ENCODE measurements around the gene FGF21. TPM values are rescaled to one million over a fixed set of nuclear protein-coding genes. Genes with fewer than 3 reads are reported as not detected.

Gene FGF21
- total RNA-seq, 4 donors from 2014 or later: not detected

DNA sequence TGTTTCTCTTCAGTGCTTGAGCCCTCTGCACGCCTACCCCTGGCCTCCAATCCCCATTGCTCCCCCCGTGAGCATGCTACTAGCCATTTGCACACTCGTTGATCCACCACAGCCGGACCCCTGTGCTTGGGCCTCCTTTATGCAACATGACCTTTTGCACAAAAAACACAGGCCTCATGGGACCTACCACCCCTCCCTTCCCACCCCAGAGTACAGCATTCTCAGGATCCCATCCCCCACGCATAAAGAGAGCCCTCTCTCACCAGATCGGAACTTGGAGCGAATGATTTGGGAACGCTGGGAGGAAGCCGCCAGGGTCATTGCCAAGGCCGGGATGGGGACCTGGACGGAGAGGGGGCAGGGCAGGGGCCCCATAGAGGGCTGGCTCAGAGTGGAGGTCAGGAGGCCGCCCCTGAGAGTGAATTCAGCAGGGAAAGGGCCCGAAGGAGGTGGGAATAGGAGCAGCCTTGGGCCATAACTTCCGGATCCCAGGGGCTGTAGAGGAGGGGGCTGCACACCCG is 36.6 kb upstream of the FGF21 start:
- WGBS: 54% methylated on average over 14 of the region's 15 CpGs
- peak overlapping the region; percentile 87 to 94 (median 88) for H3K27ac ChIP-seq (replicated peaks in 1 of 4)
- H3K4me1 ChIP-seq: peaks cover 52 to 64% (median 63%) of the 10 kb centered on the region in 4 donors
- intact Hi-C loops (cut with DNase I): no loop called here
- H3K27me3 ChIP-seq: no peaks in the 10 kb centered on the region
- H3K36me3 ChIP-seq: peaks cover 0 to 25% (median 5%) of the 10 kb centered on the region in 4 donors
- no peak for DNase-seq (ENCODE audit: extremely low spot score)
- no peak overlapping the region for H3K4me3 ChIP-seq
- TF ChIP-seq EP300 (IDR thresholded peaks at IDR 0.05): no peak
- TF ChIP-seq, protein P1, sequence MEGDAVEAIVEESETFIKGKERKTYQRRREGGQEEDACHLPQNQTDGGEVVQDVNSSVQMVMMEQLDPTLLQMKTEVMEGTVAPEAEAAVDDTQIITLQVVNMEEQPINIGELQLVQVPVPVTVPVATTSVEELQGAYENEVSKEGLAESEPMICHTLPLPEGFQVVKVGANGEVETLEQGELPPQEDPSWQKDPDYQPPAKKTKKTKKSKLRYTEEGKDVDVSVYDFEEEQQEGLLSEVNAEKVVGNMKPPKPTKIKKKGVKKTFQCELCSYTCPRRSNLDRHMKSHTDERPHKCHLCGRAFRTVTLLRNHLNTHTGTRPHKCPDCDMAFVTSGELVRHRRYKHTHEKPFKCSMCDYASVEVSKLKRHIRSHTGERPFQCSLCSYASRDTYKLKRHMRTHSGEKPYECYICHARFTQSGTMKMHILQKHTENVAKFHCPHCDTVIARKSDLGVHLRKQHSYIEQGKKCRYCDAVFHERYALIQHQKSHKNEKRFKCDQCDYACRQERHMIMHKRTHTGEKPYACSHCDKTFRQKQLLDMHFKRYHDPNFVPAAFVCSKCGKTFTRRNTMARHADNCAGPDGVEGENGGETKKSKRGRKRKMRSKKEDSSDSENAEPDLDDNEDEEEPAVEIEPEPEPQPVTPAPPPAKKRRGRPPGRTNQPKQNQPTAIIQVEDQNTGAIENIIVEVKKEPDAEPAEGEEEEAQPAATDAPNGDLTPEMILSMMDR (IDR thresholded peaks at IDR 0.05): no peak
- no peak for TF ChIP-seq POLR2AphosphoS5 (IDR thresholded peaks at IDR 0.05)
- no peak for TF ChIP-seq POLR2A (IDR thresholded peaks at IDR 0.05; ENCODE audit: low read depth)
- H3K9me3 ChIP-seq: no peaks in the 10 kb centered on the region

DNA sequence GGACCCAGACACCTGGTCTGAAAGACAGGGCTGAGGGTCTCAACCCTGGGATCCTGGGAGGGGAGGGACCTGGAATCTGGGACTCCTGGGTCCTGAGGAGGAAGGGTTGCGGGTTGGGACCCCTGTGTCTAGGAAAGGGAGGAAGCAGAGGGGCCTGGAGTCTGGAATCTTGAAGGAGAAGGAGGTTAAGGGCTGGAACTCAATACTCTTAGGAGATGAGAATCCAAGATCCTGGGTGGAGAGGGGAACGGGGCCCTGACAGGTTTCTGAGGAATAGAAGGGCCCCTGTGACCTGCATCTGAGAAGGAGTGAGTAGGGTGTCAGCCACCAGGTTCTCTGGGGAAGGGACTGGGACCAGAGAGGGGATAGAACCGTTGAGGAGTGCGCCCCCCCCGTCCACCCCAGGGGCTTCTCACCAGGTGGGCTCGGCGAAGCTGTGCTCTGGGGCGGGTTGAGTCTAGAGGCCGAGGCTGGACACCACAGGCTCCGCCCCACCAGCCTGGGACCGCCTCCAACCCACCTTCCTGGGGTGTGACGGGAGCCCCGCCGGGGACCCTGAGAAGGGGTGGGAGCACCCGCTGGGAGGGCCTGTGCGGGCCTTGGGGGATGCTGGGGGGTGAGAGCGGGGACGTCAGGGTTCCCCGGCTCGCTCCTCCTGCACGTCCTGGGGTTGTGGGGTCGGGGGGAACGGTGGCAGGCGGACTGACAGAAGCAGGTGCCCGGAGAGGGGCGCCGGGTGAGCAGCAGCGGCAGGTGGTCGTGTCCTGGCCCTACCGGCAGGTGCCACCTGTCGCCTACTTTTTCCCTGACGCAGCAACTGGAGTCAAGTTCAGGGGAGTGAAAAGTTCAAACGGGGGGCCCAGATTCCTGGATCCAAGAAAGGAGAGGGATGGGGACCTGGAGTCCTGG is 35.8 kb upstream of the FGF21 start, which contains the start of gene MAMSTR:
Gene MAMSTR, minus strand, starts transcription at position 463 of the 909 bp plus-strand sequence. CDS start 694 bp downstream, outside the sequence.
- H3K9me3 ChIP-seq: no peaks in the 10 kb centered on the region
- intact Hi-C loops (cut with DNase I): no loop called here
- H3K4me3 ChIP-seq: peak within 1 kb of the TSS; percentile 57 to 65 (median 60)
- peaks cover 59 to 69% (median 67%) of the 10 kb centered on the region in 4 donors for H3K4me1 ChIP-seq
- H3K36me3 ChIP-seq: peaks cover 0 to 31% (median 7%) of the 10 kb centered on the region in 4 donors
- H3K27me3 ChIP-seq: no peaks in the 10 kb centered on the region
- peak within 1 kb of the TSS; percentile 87 to 94 (median 88) for H3K27ac ChIP-seq (replicated peaks in 1 of 4)
- DNase-seq (ENCODE audit: extremely low spot score): no peak
- TF ChIP-seq EP300 (IDR thresholded peaks at IDR 0.05) (no peak), POLR2AphosphoS5 (IDR thresholded peaks at IDR 0.05) (peak in 1 of 2 donors; percentile 13), POLR2A (IDR thresholded peaks at IDR 0.05; ENCODE audit: low read depth) (no peak)
- TF ChIP-seq, protein P1 (IDR thresholded peaks at IDR 0.05): no peak
- 75% methylated on average over 33 of the region's 33 CpGs for WGBS

DNA sequence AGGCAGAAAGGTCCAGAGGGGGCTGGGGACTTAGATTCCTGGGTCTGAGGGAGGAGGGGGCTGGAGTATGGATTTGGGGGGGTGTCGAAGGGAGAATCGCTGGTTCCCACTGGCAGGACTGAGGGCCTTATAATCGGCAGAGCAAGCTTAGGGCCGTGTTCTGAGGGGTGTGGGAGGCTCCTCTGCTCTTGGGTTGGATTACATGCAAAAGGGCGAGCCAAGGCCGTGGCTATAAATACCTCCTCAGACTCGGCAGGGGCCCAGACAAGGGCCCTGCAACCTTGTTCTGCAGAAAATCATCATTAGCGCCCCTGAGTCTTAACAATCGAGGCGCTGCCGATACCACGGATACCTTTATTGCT is 35.1 kb upstream of the FGF21 start:
- H3K27ac ChIP-seq (replicated peaks in 1 of 4): peak overlapping the region; percentile 87 to 94 (median 88)
- H3K4me3 ChIP-seq: peak overlapping the region; percentile 57 to 65 (median 60)
- WGBS: 18% methylated on average over 11 of the region's 12 CpGs
- H3K4me1 ChIP-seq: peaks cover 55 to 69% (median 66%) of the 10 kb centered on the region in 4 donors
- no peak for DNase-seq (ENCODE audit: extremely low spot score)
- no peak for TF ChIP-seq POLR2A (IDR thresholded peaks at IDR 0.05; ENCODE audit: low read depth)
- TF ChIP-seq EP300 (IDR thresholded peaks at IDR 0.05): no peak
- TF ChIP-seq, protein P1 (IDR thresholded peaks at IDR 0.05): no peak
- TF ChIP-seq POLR2AphosphoS5 (IDR thresholded peaks at IDR 0.05): no peak
- intact Hi-C loops (cut with DNase I): no loop called here
- peaks cover 0 to 31% (median 7%) of the 10 kb centered on the region in 4 donors for H3K36me3 ChIP-seq
- no peaks in the 10 kb centered on the region for H3K27me3 ChIP-seq
- H3K9me3 ChIP-seq: no peaks in the 10 kb centered on the region

DNA sequence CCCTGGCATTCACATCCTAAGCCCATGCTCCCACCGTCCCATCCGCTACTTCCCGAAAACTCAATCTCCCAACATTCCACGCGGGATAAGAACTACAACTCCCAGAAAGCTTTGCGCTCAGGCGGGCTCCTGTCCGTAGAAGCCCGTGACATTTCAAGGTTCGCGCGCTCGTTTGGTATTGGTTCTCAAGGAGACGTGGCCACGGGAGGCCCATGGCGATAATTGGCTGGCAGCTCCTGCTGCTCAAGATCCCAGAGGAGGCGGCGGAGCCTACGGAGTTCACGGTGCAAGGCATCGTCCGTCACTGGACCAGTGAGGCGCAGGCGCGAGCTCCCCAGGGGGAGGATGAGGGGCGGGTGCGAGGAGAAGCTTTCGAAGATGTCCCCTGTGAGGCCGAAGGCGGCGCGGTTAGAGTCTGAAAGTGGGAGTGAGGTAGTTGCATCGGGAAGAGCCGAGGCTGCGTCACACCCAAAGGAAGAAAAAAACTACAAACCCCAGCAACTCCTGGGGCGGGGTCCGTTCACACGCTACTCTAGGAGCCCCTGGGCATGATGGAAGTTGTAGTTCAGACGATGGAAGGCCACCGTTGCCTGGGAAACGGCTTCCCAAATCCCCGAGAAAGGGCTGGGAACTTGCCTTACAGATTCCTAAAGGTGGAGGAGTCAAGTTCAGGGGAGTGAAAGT is 34.6 kb upstream of the FGF21 start:
- Histone ChIP-seq H3K27ac (replicated peaks in 1 of 4) (peak overlapping the region; percentile 87 to 94 (median 88)), H3K36me3 (peaks cover 0 to 31% (median 7%) of the 10 kb centered on the region in 4 donors), H3K27me3 (no peaks in the 10 kb centered on the region), H3K4me3 (peak overlapping the region; percentile 57 to 65 (median 60)), H3K9me3 (no peaks in the 10 kb centered on the region), H3K4me1 (peaks cover 51 to 66% (median 62%) of the 10 kb centered on the region in 4 donors)
- peak; percentile 100 for DNase-seq (ENCODE audit: extremely low spot score)
- TF ChIP-seq POLR2A (IDR thresholded peaks at IDR 0.05; ENCODE audit: low read depth) (no peak), POLR2AphosphoS5 (IDR thresholded peaks at IDR 0.05) (peak; percentile 58 to 83)
- 10% methylated on average over 31 of the region's 42 CpGs for WGBS
- intact Hi-C loops (cut with DNase I): no loop called here

Measured in esophagus muscularis mucosa (tissue), 4 donors.